Vagina (tissue), 2 donors: ENCODE results near the gene MYO10.

Experiments used
- POLR2AphosphoS5 ChIP-seq, 2 donors: sonication (generic); formaldehyde crosslinking; IDR thresholded peaks; one replicate each; pipeline ENCODE4 v1.9.0; 2017; ENCODE audit warnings: antibody characterized with exemption in 2 of 2, mild to moderate bottlenecking in 2 of 2, low read depth in 1 of 2; ENCODE audit not compliant: insufficient read depth in 1 of 2
- TF ChIP-seq, protein P1 (sequence below), 3 experiments: fragments of 450-650 bp in 2 of 3; fragments of 200-600 bp in 1 of 3; sonication (generic) in 1 of 3; IDR thresholded peaks; one replicate each; pipeline ENCODE4 v1.5.1; 2017 to 2019; ENCODE audit warnings: antibody characterized with exemption in 3 of 3, mild to moderate bottlenecking in 2 of 3, moderate library complexity in 2 of 3

DNA sequence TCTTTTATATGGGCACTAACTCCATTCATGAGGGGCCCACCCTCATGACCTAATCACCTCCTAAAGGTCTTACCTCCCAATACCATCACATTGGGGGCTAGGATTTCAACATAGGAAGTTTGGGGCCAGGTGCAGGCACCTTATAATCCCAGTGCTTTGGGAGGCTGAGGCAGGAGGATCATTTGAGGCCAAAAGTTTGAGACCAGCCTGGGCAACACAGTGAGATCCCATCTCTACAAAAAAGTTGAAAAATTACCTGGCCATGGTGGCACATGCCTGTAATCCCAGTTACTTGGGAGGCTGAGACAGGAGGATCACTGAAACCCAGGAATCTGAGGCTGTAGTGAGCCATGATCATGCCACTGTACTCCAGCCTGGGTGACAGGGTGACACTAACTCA lies 76.7 kb downstream of the MYO10 start:
- no peak for TF ChIP-seq POLR2AphosphoS5 (IDR thresholded peaks at IDR 0.05; ENCODE audit: insufficient read depth in 1 of 2, low read depth in 1 of 2)
- TF ChIP-seq, protein P1, sequence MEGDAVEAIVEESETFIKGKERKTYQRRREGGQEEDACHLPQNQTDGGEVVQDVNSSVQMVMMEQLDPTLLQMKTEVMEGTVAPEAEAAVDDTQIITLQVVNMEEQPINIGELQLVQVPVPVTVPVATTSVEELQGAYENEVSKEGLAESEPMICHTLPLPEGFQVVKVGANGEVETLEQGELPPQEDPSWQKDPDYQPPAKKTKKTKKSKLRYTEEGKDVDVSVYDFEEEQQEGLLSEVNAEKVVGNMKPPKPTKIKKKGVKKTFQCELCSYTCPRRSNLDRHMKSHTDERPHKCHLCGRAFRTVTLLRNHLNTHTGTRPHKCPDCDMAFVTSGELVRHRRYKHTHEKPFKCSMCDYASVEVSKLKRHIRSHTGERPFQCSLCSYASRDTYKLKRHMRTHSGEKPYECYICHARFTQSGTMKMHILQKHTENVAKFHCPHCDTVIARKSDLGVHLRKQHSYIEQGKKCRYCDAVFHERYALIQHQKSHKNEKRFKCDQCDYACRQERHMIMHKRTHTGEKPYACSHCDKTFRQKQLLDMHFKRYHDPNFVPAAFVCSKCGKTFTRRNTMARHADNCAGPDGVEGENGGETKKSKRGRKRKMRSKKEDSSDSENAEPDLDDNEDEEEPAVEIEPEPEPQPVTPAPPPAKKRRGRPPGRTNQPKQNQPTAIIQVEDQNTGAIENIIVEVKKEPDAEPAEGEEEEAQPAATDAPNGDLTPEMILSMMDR (IDR thresholded peaks at IDR 0.05) = no peak
